ENCODE measurements around the gene DPEP1.
"Not testable (repeated sequence)": the region's sequence is repeated elsewhere in the genome, so short reads cannot be mapped to it uniquely, and the experiment has no call there.

DNA sequence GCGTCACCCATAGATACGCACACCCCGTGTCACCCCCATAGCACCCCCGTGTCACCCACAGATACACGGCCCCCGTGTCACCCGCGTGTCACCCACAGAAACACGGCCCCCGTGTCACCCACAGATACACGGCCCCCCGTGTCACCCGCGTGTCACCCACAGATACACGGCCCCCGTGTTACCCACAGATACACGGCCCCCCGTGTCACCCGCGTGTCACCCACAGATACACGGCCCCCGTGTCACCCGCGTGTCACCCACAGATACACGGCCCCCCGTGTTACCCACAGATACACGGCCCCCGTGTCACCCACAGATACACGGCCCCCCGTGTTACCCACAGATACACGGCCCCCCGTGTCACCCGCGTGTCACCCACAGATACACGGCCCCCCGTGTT is 25.8 kb upstream of the DPEP1 start:
- not testable (repeated sequence) for TF ChIP-seq CTCF (IDR thresholded peaks at IDR 0.05; ENCODE audit: low read depth, low read length); EZH2phosphoT487 (IDR thresholded peaks at IDR 0.05; ENCODE audit: low read depth)
